HG03064 (cell line): Measurements from ENCODE around the gene MAX.
A peak's percentile ranks its signal among the peaks of the same experiment; 100 is the strongest.
"Not testable (repeated sequence)": the region's sequence is repeated elsewhere in the genome, so short reads cannot be mapped to it uniquely, and the experiment has no call there.

ENCODE experiments used
- ATAC-seq: cut with Tn5 transposase; IDR thresholded peaks from one replicate; pipeline ENCODE4 v1.9.1; 2021; ENCODE audit warnings: low read depth; ENCODE audit not compliant: unreplicated experiment

MAX gene

DNA sequence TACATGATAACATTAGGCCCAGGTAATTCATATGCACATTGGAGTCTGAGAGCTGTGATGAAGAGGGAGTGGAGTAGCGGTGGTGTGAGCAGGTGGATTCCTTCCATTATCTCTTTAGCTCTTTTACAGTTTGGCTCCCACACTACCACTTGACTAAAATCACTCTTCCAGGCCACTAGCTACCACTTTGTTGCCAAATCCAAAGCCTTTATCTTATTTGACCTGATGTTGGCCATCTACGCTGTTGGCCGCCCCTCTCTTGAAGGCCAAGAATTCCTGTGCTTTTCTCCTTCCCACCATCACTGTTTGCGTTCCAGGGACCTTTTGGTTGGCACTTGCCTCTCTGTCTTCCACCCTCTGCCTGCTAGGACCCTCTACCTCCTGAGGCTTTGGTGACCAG, 4.0 kb upstream of the MAX start:
- ATAC-seq, result no peak

DNA sequence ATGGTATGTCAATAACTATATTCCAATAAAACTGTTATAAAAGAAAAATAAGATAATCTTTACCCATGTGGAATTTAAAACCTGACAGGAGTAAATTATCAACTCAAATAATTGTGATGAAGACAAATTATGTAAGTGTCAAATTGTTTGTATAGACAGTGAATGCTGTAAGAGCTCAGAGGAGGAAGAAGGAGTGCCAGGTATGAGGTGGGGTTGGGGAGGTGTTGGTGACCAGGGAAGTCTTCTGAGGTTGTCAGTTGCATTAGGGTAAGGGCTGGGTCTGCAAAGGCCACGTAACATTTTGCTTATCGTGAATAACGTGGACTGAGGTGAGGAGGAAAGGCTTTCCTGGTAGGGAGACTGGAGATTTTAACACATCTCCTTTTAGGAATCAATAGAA, 2.5 kb upstream of the MAX start:
- ATAC-seq, result no peak

DNA sequence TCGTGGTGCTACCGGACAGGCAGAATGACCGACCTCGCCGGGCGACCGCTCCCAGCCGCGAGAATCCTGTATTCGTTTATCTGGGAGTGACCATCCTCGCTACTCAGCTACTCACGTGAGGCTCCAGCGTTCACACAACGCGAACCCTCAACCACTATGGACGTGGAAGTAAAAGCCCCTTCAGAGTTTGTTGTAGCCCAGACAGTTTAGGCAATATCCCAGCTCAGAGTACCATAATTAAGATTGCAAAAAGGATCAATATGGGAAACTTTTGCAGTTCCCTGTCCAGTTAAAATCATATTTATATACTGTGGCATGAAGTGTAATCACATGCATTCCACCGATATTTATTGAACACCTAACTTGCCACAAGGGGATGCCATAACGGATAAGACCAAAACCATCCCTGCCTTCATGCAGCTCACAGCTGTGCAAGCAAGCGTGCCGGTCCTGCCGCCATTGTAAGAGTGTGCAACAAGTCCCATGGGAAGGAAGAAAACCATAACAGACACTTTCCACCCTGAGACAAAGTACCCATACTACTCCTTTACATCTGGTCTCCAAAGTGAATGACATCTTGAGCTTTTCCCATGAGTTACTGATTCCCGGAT, 938 bp upstream of the MAX start:
- ATAC-seq, result no peak

DNA sequence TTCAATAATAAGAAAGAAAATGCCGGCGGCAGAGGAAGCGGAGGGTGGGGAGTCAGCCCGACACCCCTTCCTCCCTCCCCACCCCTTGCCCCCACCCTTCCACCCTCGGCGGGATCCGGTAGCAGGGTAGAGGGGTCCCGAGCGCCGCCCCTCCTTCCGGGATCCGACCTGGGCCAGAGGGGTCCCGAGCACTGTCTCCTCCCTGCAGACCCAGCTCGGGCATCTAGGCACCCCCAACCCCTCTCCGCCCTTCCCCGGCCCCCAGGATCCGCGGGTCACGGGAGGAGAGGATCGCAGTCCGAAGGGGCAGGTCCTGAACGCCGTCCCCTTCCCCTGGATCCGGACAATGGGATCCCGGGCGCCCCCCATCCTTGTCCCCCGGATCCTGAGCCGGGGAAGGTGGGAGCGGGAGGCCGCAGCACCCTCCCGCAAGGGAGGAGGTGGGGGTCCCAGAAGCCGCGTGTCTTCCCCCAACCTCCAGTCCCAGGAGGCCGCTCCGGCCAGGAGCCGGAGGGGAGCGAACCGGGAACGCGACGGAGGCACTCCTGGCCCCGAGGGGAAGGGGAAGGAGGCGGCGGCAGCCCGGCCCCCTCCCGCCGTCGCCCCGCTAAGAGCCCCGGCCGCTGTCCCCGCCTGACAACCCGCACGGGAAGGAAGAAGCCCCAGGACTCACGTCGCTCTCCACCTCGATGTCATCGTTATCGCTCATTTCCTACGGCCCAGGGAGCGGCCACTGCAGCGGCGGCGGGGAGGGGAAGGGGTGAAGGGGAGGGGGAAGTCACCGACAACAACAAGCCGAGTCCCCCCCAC, 481 bp downstream of the MAX start:
- peak; percentile 12 for ATAC-seq

DNA sequence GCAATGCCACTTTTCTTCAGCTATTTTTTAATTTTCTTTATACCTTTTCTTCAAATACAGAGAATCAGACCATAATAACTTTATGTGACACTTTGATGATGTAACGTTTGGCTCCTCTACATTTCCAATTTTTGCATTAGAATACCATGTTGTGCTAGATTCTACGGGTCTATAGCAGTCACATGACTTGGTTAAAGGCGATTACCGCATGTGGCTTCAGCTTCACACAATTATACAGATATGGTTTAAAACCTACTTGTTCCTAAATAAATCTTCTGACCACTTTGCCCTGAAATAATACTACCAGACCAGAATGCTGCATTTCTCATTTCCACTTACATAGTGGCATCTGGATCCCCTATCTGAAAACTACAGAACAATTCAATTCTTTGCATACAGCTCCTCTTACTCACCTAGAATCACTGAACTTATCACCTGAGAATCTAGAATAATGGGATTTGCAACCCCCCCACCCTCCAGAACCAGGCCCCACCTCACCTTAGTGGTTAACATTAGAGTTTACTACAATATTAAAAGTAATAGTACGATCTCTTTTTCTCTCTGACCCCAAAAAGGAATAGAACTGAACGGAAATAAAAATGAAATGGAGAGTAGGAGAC, 1.3 kb downstream of the MAX start:
- no peak for ATAC-seq

DNA sequence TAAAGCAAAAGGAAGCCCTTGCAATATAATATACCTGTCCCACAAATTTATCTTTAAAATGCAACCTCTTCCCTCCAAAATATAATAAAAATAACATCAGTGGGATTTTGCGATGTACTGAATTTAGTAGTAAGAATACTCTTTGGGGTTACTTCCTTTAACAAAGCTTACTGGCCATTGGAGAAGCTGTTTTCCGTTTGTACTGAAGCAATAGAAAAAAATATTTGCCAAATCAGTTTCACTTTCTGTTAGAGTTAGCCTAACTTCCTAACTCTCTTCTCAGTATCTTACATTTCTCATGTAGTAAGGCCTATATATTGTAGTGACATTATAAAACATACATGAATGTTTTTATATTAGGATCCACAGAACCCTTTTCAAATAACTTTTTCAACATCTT, 3.7 kb downstream of the MAX start:
- ATAC-seq, result no peak

DNA sequence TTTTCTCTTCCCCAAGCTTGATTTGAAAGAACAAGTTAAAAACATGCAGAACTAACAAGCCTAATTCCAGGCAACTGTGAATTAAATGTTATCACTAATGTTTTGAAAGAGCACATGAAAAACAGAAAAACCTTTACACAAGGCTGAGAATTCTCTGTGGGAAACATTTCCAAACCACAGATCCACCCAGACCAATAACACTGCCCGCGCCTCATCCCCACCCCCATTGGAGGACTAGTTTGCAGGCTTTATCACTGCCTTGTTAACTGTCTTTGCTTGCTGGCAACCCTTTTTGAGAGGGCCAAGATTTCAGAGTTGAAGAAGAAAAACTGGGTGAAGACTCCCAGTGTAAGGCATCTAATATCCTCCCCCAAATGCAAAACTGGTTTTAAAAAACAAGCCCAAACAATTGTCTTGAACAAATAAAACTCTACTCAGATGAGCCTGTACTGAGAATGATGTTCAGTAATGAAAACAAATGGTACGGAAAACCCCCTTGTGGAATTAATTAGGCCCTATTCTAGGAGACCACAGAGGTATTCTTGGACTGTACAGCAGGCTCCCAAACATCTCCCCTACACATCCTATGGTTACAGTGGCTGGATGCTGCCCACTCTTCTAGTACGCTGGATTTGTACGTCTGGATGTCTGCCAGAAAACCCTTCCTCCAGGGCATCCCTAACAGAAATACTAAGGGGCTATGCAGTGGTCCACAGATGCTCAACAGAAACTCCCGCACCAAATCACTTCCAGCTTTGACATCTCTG, 5.8 kb downstream of the MAX start:
- no peak for ATAC-seq

DNA sequence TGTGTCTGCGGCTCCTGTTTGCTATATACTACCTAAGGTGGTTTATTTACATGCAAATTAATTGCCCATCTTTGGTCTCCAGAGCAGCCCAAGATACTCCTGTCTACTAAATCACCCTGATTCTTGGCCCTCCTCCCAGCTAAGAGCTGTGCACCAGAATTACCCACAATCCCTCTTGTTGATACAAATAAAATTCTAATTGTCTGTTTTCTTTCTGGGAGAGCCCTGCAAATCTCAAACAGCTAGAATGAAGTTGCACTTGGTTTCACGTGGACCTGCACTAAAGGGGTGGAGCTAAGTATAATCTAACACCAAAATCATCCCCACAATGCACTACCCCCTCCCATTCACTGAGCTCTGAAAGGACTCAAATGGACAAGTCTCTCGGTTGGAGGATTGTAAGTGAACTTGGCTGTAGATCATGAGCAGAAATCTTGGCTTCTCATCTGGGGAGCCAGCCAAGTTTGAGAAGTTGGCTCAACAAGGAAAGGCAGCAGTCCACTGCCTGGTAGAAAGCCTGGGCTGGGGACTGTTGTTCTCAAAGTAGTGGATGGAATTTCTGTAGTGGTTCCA, 6.6 kb downstream of the MAX start:
- ATAC-seq, result no peak

DNA sequence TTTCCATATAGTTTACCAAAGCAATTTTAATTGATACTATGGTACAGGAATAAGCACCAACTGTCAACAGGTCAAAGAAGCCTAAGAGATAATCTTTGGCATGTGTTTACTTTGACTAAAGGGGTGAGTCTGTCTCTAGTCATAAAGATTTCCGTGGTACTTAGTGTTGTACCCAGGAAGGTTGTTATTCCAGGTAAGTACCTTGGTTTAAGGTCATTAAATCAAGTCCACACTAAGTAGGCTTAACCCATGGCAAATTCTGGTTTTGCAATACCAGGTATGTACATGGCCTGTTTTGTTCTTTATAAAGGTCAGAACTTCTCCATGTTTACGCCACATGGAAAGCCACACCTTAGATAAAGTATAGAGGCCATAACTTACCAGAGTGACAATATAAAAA, 10.0 kb downstream of the MAX start:
- no peak for ATAC-seq

DNA sequence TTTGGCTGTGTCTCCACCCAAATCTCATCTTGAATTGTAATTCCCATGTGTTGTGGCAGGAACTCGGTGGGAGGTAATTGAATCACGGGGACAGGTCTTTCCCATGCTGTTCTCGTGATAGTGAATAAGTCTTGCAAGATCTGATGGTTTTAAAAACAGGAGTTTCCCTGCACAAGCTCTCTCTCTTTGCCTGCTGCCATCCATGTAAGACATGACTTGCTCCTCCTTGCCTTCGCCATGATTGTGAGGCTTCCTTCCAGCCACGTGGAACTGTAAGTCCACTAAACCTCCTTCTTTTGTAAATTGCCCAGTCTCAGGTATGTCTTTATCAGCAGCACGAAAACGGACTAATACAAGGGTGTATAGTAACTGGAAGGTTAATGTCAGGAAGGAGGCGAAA, 14.5 kb downstream of the MAX start:
- not testable (repeated sequence) for ATAC-seq

DNA sequence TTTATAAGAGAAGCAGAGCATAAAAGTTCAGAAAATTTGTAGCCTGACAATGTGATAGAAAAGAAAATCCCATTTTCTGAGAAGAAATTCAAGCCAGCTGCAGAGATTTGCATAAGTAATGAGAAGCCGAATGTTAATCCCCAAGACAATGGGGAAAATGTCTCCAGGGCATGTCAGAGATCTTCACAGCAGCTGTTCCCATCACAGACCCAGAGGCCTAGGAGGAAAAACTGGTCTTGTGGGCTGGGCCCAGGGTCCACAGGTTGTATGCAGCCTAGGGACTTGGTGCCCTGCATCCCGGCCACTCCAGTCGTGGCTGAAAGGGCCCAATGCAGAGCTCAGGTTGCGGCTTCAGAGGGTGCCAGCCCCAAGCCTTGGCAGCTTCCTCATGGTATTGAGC, 15.6 kb downstream of the MAX start:
- ATAC-seq, result not testable (repeated sequence)

DNA sequence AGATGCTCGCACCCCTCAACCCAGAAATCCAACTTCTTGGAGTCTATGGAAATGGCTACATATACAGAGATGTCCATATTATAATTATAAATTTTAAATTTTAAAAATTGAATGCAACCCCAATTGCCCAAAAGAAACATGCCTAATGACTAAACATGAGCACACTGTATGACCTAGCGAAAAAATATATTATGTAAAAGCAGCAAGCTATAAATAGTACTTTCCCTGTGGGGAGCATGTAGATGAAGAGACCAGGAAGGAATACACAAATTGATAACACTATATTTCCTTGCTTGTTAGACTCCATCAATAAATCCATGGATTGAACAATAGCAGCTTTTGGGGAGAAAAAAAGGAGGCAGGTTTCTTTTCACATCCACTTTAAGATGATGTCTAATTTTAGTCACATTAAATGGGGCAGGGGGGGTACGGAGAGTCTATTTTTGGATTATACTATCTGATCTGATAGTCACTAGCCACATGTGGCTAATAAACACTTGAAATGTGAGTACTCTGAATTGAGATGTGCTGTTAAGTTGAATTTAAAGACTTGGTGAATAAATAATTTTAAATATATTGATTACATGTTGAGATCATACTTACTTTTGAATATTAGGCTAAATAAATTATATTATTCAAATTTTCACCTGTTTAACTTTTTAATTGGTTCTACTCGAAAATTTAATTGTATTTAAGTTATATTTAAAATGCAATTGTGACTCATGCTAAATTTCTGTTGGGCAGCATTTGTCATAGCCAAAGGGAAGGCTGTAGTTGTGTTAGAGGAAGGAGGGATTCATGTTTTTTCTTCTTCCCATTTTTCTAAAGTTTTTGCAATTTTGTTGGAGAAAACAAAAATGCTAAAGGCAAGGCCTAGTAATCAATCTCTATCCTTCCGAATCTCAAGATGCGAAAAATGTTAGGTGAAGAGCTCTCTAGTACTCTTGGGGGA, 17.5 kb downstream of the MAX start:
- no peak for ATAC-seq

DNA sequence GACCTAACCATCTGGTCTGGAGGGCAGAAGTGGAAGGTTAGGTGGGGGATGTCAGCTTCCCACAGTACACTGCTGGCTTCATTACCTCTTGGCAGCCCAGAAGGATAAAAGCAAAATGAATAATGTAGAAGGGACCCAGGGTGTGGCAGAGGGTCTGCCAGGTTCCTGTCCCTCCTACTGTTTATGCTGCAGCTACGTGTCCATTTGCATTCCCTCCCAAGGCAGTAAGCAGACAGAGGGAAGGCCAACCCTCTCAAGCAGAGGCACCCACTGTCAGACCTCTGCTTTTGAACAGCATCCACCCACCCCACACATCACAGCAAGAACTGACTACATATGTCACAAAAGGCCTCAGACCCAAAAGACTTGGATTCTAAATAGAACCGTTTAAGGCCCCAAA, 19.4 kb downstream of the MAX start:
- ATAC-seq, result no peak

DNA sequence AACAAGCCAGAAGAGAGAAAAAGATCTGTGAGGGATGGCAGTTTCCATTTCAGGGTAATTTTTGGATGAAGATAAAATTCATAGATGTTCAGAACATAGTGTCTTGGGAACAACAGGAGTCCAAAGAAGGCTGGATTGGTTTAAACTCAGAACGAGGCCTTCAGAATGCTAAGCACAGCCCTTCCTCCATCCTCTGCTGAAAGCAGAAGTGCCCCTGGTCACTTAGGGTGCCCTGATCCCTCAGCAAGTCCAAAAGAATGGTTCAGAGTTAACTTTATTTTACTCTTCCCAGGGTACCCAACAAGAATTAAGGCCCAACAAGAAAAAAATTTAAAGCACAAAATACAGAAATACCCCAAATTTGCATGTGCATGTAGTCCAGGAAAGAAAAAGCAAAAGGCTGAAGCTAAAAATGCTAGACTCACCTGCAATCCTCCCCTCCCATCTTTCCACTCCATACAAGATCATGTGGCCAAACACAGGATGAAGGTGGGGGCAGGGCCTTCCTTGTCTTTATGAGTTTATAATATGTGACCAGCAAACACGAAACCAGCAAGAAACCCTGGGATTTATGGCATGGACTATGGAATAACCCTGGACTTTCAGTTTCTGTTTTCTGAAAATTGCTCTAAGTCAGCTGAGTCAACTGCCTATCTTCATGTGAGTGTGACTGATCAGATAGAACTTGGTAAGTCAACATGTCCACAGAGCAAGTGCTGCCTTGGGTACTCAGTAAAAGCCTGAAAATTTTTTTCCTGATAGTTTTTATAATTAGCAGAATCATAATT, 21.2 kb downstream of the MAX start:
- ATAC-seq, result no peak

DNA sequence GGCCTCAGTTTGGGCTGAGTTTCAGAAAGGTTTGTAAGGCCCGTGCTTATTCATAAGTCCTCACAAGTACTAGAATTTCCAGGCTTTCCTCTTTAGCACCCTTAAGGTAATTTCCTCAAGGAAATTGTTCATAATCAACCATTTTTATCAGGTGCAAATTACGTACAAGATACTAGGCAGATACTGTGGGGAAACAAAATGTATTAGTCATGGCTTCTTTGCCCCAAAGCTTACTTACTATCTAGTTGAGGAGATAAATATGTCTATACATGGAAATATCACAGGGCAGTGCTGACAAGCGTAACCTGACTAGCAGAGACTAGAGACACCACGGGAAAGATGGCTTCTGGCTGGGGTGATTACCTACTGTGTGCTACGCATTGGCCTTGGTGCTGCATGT, 22.5 kb downstream of the MAX start:
- ATAC-seq, result no peak

DNA sequence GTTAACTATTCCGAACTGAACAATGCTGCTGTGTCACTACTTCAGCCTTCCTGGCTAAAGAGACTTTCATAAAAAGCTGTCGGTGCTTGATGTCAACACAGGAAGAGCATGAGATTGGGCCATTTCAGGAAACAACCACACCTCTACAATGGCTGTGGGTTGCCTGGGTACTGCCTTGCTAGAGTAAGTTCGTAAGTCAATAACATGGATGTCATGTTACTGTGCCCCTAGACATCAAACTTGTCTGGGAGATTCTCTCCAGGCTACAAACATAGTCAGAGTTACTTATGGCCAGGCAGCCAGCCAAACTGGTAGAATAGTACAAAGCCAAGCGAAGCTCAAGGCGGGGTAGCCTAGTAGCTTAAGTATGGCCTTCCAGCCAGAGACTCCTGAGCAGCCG, 23.1 kb downstream of the MAX start:
- ATAC-seq, result no peak

DNA sequence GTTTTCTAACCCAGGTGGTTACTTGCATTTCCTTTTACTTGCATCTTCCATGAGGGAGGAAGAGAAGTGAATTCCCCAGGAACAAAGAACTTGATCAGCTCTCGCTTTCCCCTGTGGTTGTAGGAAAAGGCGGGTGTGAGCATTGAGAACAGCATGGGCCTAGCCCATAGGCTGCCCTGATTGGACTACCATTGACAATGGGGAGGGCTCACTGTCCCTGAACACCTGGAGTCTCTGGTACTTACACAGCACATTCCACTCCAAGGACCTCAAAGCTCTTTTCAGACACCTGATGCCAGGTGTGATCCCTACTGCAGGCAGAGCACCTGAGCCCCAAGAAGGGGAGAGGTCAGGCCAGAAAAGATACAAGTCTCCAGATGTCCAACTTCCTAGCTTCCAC, 25.0 kb downstream of the MAX start:
- no peak for ATAC-seq

DNA sequence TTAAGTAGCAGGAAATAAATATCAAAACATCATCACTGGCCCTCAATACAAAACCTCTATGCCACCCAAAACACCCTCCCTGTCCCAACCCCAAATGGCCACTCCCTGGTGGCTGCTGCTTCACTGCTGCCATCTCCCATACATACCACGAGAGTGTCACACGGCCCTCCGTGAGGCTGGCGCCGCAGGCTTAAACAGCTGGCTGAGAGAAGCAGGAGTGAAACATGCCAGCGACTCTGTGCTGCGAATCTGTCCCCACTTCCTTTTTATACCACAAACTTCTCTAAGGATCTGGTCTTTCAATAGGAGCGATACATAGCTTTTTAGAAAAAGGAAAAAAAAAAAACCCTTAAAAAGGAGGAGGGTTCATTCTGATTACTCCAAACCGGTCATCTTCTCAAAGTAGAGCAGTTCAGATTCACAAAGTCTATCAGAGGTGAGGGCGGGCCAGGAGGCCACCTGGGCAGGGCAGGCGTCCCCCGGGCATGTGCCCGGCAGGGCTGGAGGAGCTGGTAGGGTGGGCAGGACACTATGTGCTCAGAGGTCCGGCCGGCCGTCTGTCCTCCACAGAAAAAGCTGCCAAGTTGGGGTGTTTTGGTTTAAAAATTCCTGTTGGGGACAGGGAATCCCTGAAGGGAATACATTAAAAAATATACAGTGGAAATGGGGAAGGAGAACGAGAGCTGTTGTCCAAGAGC, 26.5 kb downstream of the MAX start:
- ATAC-seq, result no peak
